Heart right ventricle (tissue), 16 donors: Measurements from ENCODE around the gene ARMH3. TPM values are rescaled to one million over a fixed set of nuclear protein-coding genes. Genes with fewer than 3 reads are reported as not detected.

Experiments used
- ATAC-seq, 8 donors: fragments of 200-7000 bp; cut with Tn5 transposase; one replicate each; pipeline ENCODE4 v1.9.1; 2020; ENCODE audit warnings: mild to moderate bottlenecking in 8 of 8, moderate library complexity in 8 of 8, moderate number of reproducible peaks in 1 of 8
- DNase-seq, 2 donors: peaks; one replicate each; pipeline ENCODE4 v3.0.0-alpha.2; 2020
- H3K27ac ChIP-seq, 10 donors: fragments of 200-600 bp; sonication (generic) in 2 of 10; one replicate each; pipeline versions ENCODE4 v1.5.0 to v1.8.0; 2020 to 2022; ENCODE audit warnings: mild to moderate bottlenecking in 3 of 10
- H3K27me3 ChIP-seq, 7 donors: fragments of 200-600 bp; one replicate each; pipeline ENCODE4 v1.8.0; 2021 to 2022; ENCODE audit warnings: mild to moderate bottlenecking in 2 of 7
- H3K36me3 ChIP-seq, 9 donors: fragments of 200-600 bp; sonication (generic) in 1 of 9; one replicate each; pipeline versions ENCODE4 v1.5.0 to v1.8.0; 2020 to 2022; ENCODE audit warnings: mild to moderate bottlenecking in 2 of 9
- H3K4me1 ChIP-seq, 9 donors: fragments of 200-600 bp; sonication (generic) in 1 of 9; one replicate each; pipeline versions ENCODE4 v1.5.0 to v1.8.0; 2020 to 2022; ENCODE audit warnings: mild to moderate bottlenecking in 4 of 9
- H3K4me3 ChIP-seq, 10 donors: fragments of 200-600 bp; sonication (generic) in 2 of 10; one replicate each; pipeline versions ENCODE4 v1.5.0 to v1.8.0; 2020 to 2022; ENCODE audit warnings: mild to moderate bottlenecking in 7 of 10, moderate library complexity in 2 of 10
- H3K9me3 ChIP-seq, 11 donors: fragments of 200-600 bp in 10 of 11; sonication (generic) in 2 of 11; one replicate each; pipeline versions ENCODE4 v1.5.0 to v1.8.0; 2013 to 2022; ENCODE audit warnings: mild to moderate bottlenecking in 2 of 11, control low read depth in 1 of 11, moderate library complexity in 1 of 11
- WGBS, 2 donors: extraction: QIAGEN DNeasy Blood & Tissue Kit; methylation state at CpG; one replicate each; pipeline ENCODE4 v1.1.7; 2013; ENCODE audit warnings: inconsistent platforms in 1 of 2; 5-methylcytosine and 5-hydroxymethylcytosine counted together
- intact Hi-C, 10 donors: fragments of 100-400 bp; cut with DNase I; formaldehyde crosslinking; loops; one replicate each; pipeline versions ENCODE4 v1.11.1 to v1.14.2; 2022
- polyA plus RNA-seq, 2 donors: library from polyadenylated mRNA; stranded (reverse); fragments of 200-250 nt; gene quantifications; one replicate each; pipeline ENCODE4 v1.2.3, GENCODE V29; 2013
- total RNA-seq, 10 donors: library from RNA; stranded (reverse); fragmentation: NEBNext Ultra II Directional in 3 of 10; extraction: Animal tissue kit (Norgen Biotek cat#: 25700) in 3 of 10; gene quantifications; one replicate each; pipeline versions ENCODE4 v1.2.1 to v1.2.4, GENCODE V29; 2021 to 2023
- TF ChIP-seq, protein P1 (sequence below), 9 donors: fragments of 200-600 bp; sonication (generic) in 2 of 9; IDR thresholded peaks; one replicate each; pipeline versions ENCODE4 v1.5.0 to v1.8.0; 2021 to 2022; ENCODE audit warnings: antibody characterized with exemption in 9 of 9, mild to moderate bottlenecking in 5 of 9, moderate library complexity in 1 of 9
- donor health status: Arrhythmogenic right ventricular cardiomyopathy.
- donor health status: ischemic (EF 13 %, LVEDD 7.1; RV severe dilation, severe dysfunction).
- donor health status: healthy with polysubstance abuse.
- donor health status: DM: no; HTN: yes; CAD: no.
- donor health status: DM: no; HTN: no; CAD: no.
- donor health status: ischemic (EF 25% LVEDD 6.9; RV normal size, moderate dysfunction).
- donor health status: ischemic (EF 25% LVEDD 5.7; RV mildly dilated, moderate dysfunction).
- donor health status: healthy.
- donor health status: DM: yes; HTN: yes; CAD: no.
- donor health status: Ischemic cardiomyopathy.
- donor health status: ischemic (EF 35%, LVEDD 5.7; RV mildly dilated, moderate dysfunction).
- donor health status: nonischemic (EF 11% LVEDD 7.7; RV severe dilation, severe dysfunction).
- donor health status: DM: yes; HTN: yes; CAD: no.
- donor health status: PGD.
- donor health status: ischemic (EF 29% LVEDD 5.4; RV normal size, mild dysfunction).
- donor health status: nonischemic (EF 23%, LVEDD 6.1; RV moderate dilation, normal function).

The ARMH3 gene
- total and polyA plus RNA-seq, 12 donors, result 24.1 to 96.8 (median 54.1) TPM

DNA sequence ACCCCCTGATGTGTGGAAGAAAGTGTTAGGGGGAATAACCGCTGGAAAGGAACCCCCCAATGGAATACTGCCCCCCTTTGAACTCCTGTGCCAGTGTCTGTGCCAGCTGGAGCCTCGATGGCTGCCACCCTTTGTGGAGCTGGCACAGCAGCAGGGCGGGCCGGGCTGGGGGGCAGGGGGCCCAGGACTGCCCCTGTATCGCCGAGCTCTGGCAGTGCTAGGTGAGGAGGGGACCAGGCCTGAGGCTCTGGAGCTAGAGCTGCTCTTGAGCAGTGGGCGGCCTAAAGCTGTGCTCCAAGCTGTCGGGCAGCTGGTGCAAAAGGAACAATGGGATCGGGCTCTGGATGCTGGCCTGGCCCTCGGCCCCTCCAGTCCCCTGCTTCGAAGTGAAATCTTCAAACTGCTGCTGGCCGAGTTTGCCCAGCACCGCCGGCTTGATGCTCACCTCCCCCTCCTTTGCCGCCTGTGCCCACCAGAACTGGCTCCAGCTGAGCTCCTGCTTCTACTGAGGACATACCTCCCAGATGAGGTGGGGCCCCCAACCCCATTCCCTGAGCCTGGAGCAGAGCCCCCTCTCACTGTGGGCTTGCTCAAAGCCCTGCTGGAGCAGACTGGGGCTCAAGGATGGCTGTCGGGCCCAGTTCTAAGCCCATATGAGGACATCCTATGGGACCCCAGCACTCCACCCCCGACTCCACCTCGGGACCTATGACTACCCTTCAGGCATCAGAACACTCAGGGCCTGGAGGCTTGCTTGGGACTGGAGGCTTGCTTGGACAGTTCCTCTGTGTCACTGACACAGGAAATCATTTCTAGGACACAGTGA, 11.3 kb upstream of the ARMH3 start:
- TF ChIP-seq, protein P1, sequence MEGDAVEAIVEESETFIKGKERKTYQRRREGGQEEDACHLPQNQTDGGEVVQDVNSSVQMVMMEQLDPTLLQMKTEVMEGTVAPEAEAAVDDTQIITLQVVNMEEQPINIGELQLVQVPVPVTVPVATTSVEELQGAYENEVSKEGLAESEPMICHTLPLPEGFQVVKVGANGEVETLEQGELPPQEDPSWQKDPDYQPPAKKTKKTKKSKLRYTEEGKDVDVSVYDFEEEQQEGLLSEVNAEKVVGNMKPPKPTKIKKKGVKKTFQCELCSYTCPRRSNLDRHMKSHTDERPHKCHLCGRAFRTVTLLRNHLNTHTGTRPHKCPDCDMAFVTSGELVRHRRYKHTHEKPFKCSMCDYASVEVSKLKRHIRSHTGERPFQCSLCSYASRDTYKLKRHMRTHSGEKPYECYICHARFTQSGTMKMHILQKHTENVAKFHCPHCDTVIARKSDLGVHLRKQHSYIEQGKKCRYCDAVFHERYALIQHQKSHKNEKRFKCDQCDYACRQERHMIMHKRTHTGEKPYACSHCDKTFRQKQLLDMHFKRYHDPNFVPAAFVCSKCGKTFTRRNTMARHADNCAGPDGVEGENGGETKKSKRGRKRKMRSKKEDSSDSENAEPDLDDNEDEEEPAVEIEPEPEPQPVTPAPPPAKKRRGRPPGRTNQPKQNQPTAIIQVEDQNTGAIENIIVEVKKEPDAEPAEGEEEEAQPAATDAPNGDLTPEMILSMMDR (IDR thresholded peaks at IDR 0.05), result no peak
- Histone ChIP-seq H3K27ac (no peak overlapping the region), H3K9me3 (no peaks in the 10 kb centered on the region), H3K36me3 (peaks cover 0 to 20% (median 0%) of the 10 kb centered on the region in 9 donors), H3K27me3 (no peaks in the 10 kb centered on the region), H3K4me3 (peak overlapping the region in 1 of 10 donors; percentile 84), H3K4me1 (peaks cover 10 to 45% (median 33%) of the 10 kb centered on the region in 9 donors)
- intact Hi-C loops, result loop anchor here in 2 of 10 donors (5.0 kb wide), 3 partner anchors 45 to 225 kb away; partner anchors contain the start of gene KCNIP2 (in 1 of the 2)
- ATAC-seq (no peak), DNase-seq (no peak)
- 89 to 92% methylated on average over 18 of the region's 18 CpGs for WGBS, 2 donors

- Histone ChIP-seq H3K9me3 (no peaks in the 10 kb centered on the region), H3K36me3 (peaks cover 0 to 20% (median 0%) of the 10 kb centered on the region in 9 donors), H3K27ac (peak overlapping the region in 9 of 10 donors; percentile 91 to 97 (median 93)), H3K4me1 (peaks cover 10 to 45% (median 33%) of the 10 kb centered on the region in 9 donors), H3K4me3 (peak overlapping the region in 9 of 10 donors; percentile 79 to 96 (median 86)), H3K27me3 (no peaks in the 10 kb centered on the region)
- TF ChIP-seq, protein P1 (IDR thresholded peaks at IDR 0.05), result no peak
- DNase-seq (no peak), ATAC-seq (no peak)
- 82 to 83% methylated on average over 16 of the region's 16 CpGs for WGBS, 2 donors
- intact Hi-C loops, result loop anchor here in 2 of 10 donors (5.0 kb wide), 3 partner anchors 46 to 224 kb away; partner anchors contain the start of gene KCNIP2 (in 1 of the 2)
Observed at GRCh38 chr10:102066399-102067088, 10.6 kb upstream of the ARMH3 start.

DNA sequence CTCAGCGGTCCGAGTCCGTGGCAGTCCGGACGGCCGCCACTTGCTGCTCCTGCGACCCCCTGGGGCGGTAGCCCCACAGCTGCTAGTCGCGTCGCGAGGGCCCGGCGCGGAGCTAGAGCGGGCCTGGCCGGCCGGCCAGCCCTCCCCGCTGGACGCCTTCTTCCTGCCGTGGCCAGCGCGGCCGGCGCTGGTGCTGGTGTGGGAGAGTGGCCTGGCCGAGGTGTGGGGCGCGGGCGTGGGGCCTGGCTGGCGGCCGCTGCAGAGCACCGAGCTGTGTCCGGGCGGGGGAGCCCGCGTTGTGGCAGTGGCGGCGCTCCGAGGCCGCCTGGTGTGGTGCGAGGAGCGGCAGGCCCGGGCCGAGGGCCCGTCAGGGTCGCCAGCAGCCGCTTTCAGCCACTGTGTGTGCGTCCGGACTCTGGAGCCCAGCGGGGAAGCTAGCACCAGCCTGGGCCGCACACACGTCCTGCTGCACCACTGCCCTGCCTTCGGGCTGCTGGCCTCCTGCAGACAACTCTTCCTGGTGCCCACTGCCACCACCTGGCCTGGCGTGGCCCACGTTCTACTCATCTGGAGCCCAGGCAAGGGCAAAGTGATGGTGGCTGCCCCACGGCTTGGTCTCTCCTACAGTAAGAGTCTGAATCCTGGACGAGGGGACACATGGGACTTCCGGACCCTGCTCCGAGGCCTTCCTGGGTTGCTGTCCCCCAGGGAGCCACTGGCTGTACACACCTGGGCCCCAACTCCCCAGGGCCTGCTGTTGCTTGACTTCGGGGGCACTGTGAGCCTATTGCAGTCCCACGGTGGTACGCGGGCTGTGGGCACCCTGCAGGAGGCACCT, 9.8 kb upstream of the ARMH3 start:
- peaks cover 0 to 20% (median 0%) of the 10 kb centered on the region in 9 donors for H3K36me3 ChIP-seq
- DNase-seq, result peak; percentile 21 to 55
- TF ChIP-seq, protein P1 (IDR thresholded peaks at IDR 0.05), result peak in 1 of 9 donors; percentile 11
- H3K4me3 ChIP-seq, result peak overlapping the region; percentile 49 to 96 (median 85)
- peaks cover 10 to 45% (median 33%) of the 10 kb centered on the region in 9 donors for H3K4me1 ChIP-seq
- WGBS, 2 donors, result 8 to 12% methylated on average over 47 to 63 of the region's 63 CpGs
- peak overlapping the region; percentile 25 to 97 (median 93) for H3K27ac ChIP-seq
- no peaks in the 10 kb centered on the region for H3K9me3 ChIP-seq
- ATAC-seq, result peak; percentile 21 to 73 (median 50)
- intact Hi-C loops, result loop anchor here in 3 of 10 donors (2.0 to 5.0 kb wide), 4 partner anchors 47 to 223 kb away; partner anchors contain the start of genes KCNIP2 (in 1 of the 3) and PPRC1 (in 1 of the 3)
- H3K27me3 ChIP-seq, result no peaks in the 10 kb centered on the region
